ENCODE measurements around the gene DNER.

DNA sequence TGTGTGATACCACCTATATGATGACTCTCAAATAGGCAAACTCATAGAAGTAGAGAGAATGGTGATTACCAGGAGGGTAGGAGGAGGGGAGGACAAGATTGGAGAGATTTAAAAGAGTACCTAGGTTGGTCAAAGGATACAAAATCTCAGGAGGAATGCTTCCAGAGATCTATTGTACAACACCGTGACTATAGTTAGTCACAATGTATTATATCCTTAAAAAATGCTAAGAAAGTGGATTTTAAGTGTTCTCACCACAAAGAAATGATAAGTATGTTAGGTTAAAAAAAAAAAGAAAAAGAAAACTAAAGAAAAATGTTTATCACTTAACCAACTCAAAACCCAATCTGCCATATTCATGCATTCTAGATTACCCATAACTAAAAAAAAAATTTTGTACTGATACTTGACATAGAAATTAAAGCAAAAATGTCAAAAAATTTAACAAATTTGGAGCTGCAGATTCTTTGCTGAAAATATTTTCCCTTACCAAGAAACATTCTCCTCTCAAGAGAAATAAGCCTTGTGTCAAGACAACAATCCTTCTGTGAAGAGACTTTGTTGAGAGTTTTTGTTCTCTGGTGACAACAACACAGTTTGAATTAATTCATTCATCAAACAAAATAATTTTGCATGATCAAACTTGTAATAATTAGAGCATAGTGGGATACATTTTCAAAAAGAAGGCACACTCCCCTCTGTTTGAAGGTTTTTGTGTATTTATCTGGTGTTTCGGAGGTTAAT, 213.1 kb downstream of the DNER start:
- TF ChIP-seq, protein P1, sequence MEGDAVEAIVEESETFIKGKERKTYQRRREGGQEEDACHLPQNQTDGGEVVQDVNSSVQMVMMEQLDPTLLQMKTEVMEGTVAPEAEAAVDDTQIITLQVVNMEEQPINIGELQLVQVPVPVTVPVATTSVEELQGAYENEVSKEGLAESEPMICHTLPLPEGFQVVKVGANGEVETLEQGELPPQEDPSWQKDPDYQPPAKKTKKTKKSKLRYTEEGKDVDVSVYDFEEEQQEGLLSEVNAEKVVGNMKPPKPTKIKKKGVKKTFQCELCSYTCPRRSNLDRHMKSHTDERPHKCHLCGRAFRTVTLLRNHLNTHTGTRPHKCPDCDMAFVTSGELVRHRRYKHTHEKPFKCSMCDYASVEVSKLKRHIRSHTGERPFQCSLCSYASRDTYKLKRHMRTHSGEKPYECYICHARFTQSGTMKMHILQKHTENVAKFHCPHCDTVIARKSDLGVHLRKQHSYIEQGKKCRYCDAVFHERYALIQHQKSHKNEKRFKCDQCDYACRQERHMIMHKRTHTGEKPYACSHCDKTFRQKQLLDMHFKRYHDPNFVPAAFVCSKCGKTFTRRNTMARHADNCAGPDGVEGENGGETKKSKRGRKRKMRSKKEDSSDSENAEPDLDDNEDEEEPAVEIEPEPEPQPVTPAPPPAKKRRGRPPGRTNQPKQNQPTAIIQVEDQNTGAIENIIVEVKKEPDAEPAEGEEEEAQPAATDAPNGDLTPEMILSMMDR (IDR thresholded peaks at IDR 0.05), result no peak
- no peak for TF ChIP-seq POLR2A (IDR thresholded peaks at IDR 0.05)
